SK-N-SH treated with all-trans-retinoic acid at 6 μM for 48 hours (cell line): ENCODE results near the gene MEG3.

ENCODE experiments used
- ATAC-seq: fragments of 200-7000 bp; cut with Tn5 transposase; 3 replicates; pipeline ENCODE4 v1.9.1; 2020; ENCODE audit warnings: mild to moderate bottlenecking, moderate library complexity
- BACH2 ChIP-seq: fragments of 250-450 bp; sonication (Bioruptor Pico); IDR thresholded peaks from 2 replicates; pipeline ENCODE4 v1.9.0; 2021; ENCODE audit warnings: mild to moderate bottlenecking, borderline replicate concordance
- CREB5 ChIP-seq: fragments of 250-450 bp; sonication (Bioruptor Pico); IDR thresholded peaks from 2 replicates; pipeline ENCODE4 v1.5.1; 2020; ENCODE audit warnings: low read depth, mild to moderate bottlenecking, moderate library complexity
- CSDC2 ChIP-seq: fragments of 250-450 bp; sonication (Bioruptor Pico); IDR thresholded peaks from 2 replicates; pipeline ENCODE4 v1.5.0; 2020; ENCODE audit warnings: mild to moderate bottlenecking, moderate library complexity
- ESRRG ChIP-seq: fragments of 250-450 bp; sonication (Bioruptor Pico); IDR thresholded peaks from 2 replicates; pipeline ENCODE4 v1.6.1; 2021; ENCODE audit warnings: mild to moderate bottlenecking
- GLIS3 ChIP-seq: fragments of 250-450 bp; sonication (Bioruptor Pico); IDR thresholded peaks from 2 replicates; pipeline ENCODE4 v1.5.0; 2020; ENCODE audit warnings: mild to moderate bottlenecking, moderate library complexity
- ISL1 ChIP-seq: fragments of 250-450 bp; sonication (Bioruptor Pico); IDR thresholded peaks from 2 replicates; pipeline ENCODE4 v2.1.2; 2022; ENCODE audit warnings: mild to moderate bottlenecking, moderate library complexity
- OSR1 ChIP-seq: fragments of 250-450 bp; sonication (Bioruptor Pico); IDR thresholded peaks from 2 replicates; pipeline ENCODE4 v1.8.0; 2022; ENCODE audit warnings: moderate library complexity, mild to moderate bottlenecking, inconsistent platforms
- PATZ1 ChIP-seq: fragments of 250-450 bp; sonication (Bioruptor Pico); IDR thresholded peaks from 2 replicates; pipeline ENCODE4 v1.8.0; 2020; ENCODE audit warnings: mild to moderate bottlenecking, moderate library complexity, borderline replicate concordance
- POU6F1 ChIP-seq: fragments of 250-450 bp; sonication (Bioruptor Pico); IDR thresholded peaks from 2 replicates; pipeline ENCODE4 v1.8.0; 2021; ENCODE audit warnings: low read depth, mild to moderate bottlenecking, moderate library complexity, borderline replicate concordance
- PPARA ChIP-seq: fragments of 250-450 bp; sonication (Bioruptor Pico); IDR thresholded peaks from 2 replicates; pipeline ENCODE4 v1.5.0; 2020; ENCODE audit warnings: mild to moderate bottlenecking, borderline replicate concordance
- RARB ChIP-seq: fragments of 250-450 bp; sonication (Bioruptor Pico); IDR thresholded peaks from 2 replicates; pipeline ENCODE4 v1.8.0; 2021; ENCODE audit warnings: mild to moderate bottlenecking, moderate library complexity
- SNAI2 ChIP-seq: fragments of 250-450 bp; sonication (Bioruptor Pico); IDR thresholded peaks from 2 replicates; pipeline ENCODE4 v1.5.0; 2020; ENCODE audit warnings: mild to moderate bottlenecking, moderate library complexity
- TCF4 ChIP-seq: fragments of 250-450 bp; sonication (Bioruptor Pico); IDR thresholded peaks from 2 replicates; pipeline ENCODE4 v1.8.0; 2021; ENCODE audit warnings: mild to moderate bottlenecking, moderate library complexity, borderline replicate concordance
- TOX ChIP-seq: fragments of 250-450 bp; sonication (Bioruptor Pico); IDR thresholded peaks from 2 replicates; pipeline ENCODE4 v1.8.0; 2021; ENCODE audit warnings: mild to moderate bottlenecking, moderate library complexity, borderline replicate concordance
- ZC3H10 ChIP-seq: fragments of 250-450 bp; sonication (Bioruptor Pico); IDR thresholded peaks from 2 replicates; pipeline ENCODE4 v1.5.1; 2021; ENCODE audit warnings: mild to moderate bottlenecking, moderate library complexity
- ZFP3 ChIP-seq: fragments of 250-450 bp; sonication (Bioruptor Pico); IDR thresholded peaks from 2 replicates; pipeline ENCODE4 v1.5.0; 2020; ENCODE audit warnings: mild to moderate bottlenecking, moderate library complexity
- ZFP30 ChIP-seq: fragments of 450-650 bp; formaldehyde crosslinking; IDR thresholded peaks from 2 replicates; pipeline ENCODE4 v1.5.0; 2022; ENCODE audit warnings: mild to moderate bottlenecking, moderate library complexity
- ZNF565 ChIP-seq: fragments of 450-650 bp; formaldehyde crosslinking; conservative IDR thresholded peaks from 2 replicates; pipeline ENCODE4 v1.5.0; 2020; ENCODE audit warnings: low read depth, mild to moderate bottlenecking, moderate library complexity
- ZNF70 ChIP-seq: fragments of 450-650 bp; formaldehyde crosslinking; IDR thresholded peaks from 2 replicates; pipeline ENCODE4 v1.5.0; 2020; ENCODE audit warnings: mild to moderate bottlenecking, moderate library complexity
- ZNF8 ChIP-seq: fragments of 450-650 bp; formaldehyde crosslinking; IDR thresholded peaks from 2 replicates; pipeline ENCODE4 v1.5.0; 2020; ENCODE audit warnings: mild to moderate bottlenecking, moderate library complexity
- TF ChIP-seq, protein P1 (sequence below): fragments of 250-450 bp; sonication (Bioruptor Pico); IDR thresholded peaks from 2 replicates; pipeline ENCODE4 v1.5.0; 2020; ENCODE audit warnings: mild to moderate bottlenecking, moderate library complexity

The MEG3 gene

GRCh38 chr14:100872259-100873095 lies 46.6 kb downstream of the MEG3 start:
- no peak for ATAC-seq
- TF ChIP-seq ISL1, result no peak
- TF ChIP-seq ZFP3 (CRISPR knock-in tag), result no peak
- TF ChIP-seq ESRRG (CRISPR knock-in tag), result no peak
- TF ChIP-seq PPARA (CRISPR knock-in tag), result no peak
- no peak for TF ChIP-seq ZNF70
- TF ChIP-seq CSDC2 (CRISPR knock-in tag), result no peak
- TF ChIP-seq ZNF565 (CRISPR knock-in tag), result no peak
- TF ChIP-seq RARB, result no peak
- TF ChIP-seq ZC3H10 (CRISPR knock-in tag), result no peak
- no peak for TF ChIP-seq ZNF8 (CRISPR knock-in tag)
- no peak for TF ChIP-seq OSR1 (CRISPR knock-in tag)
- no peak for TF ChIP-seq BACH2 (CRISPR knock-in tag)
- no peak for TF ChIP-seq ZFP30 (CRISPR knock-in tag)

GRCh38 chr14:100873096-100873482 lies 47.2 kb downstream of the MEG3 start:
- TF ChIP-seq ZNF565 (CRISPR knock-in tag) (no peak), POU6F1 (CRISPR knock-in tag) (no peak), SNAI2 (CRISPR knock-in tag) (no peak), ISL1 (no peak), PPARA (CRISPR knock-in tag) (no peak), TOX (no peak), RARB (no peak), CREB5 (CRISPR knock-in tag) (no peak), ESRRG (CRISPR knock-in tag) (no peak), OSR1 (CRISPR knock-in tag) (no peak), CSDC2 (CRISPR knock-in tag) (no peak), BACH2 (CRISPR knock-in tag) (no peak), ZC3H10 (CRISPR knock-in tag) (no peak), ZNF70 (no peak), ZNF8 (CRISPR knock-in tag) (no peak), GLIS3 (CRISPR knock-in tag) (no peak), PATZ1 (no peak), TCF4 (CRISPR knock-in tag) (no peak)
- TF ChIP-seq, protein P1, sequence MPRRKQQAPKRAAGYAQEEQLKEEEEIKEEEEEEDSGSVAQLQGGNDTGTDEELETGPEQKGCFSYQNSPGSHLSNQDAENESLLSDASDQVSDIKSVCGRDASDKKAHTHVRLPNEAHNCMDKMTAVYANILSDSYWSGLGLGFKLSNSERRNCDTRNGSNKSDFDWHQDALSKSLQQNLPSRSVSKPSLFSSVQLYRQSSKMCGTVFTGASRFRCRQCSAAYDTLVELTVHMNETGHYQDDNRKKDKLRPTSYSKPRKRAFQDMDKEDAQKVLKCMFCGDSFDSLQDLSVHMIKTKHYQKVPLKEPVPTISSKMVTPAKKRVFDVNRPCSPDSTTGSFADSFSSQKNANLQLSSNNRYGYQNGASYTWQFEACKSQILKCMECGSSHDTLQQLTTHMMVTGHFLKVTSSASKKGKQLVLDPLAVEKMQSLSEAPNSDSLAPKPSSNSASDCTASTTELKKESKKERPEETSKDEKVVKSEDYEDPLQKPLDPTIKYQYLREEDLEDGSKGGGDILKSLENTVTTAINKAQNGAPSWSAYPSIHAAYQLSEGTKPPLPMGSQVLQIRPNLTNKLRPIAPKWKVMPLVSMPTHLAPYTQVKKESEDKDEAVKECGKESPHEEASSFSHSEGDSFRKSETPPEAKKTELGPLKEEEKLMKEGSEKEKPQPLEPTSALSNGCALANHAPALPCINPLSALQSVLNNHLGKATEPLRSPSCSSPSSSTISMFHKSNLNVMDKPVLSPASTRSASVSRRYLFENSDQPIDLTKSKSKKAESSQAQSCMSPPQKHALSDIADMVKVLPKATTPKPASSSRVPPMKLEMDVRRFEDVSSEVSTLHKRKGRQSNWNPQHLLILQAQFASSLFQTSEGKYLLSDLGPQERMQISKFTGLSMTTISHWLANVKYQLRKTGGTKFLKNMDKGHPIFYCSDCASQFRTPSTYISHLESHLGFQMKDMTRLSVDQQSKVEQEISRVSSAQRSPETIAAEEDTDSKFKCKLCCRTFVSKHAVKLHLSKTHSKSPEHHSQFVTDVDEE (CRISPR knock-in tag), result no peak
- TF ChIP-seq, all 23 proteins: peak for 0

GRCh38 chr14:100874051-100874410 lies 48.1 kb downstream of the MEG3 start:
- no peak for ATAC-seq
- TF ChIP-seq BACH2 (CRISPR knock-in tag) (no peak), OSR1 (CRISPR knock-in tag) (no peak), CSDC2 (CRISPR knock-in tag) (no peak), PPARA (CRISPR knock-in tag) (no peak), TCF4 (CRISPR knock-in tag) (no peak)
- TF ChIP-seq, all 23 proteins: peak for 0

More at GRCh38 chr14:100873096-100873482, 47.2 kb downstream of the MEG3 start:
- ATAC-seq, result no peak
